ENCODE measurements around the gene NAIF1.
"Not testable (repeated sequence)": the region's sequence is repeated elsewhere in the genome, so short reads cannot be mapped to it uniquely, and the experiment has no call there.

The NAIF1 gene

GRCh38 chr9:128023671-128024070, 43.4 kb downstream of the NAIF1 start:
- DNase-seq: not testable (repeated sequence)

- DNase-seq: no peak
Measured at GRCh38 chr9:128022886-128023285, 44.2 kb downstream of the NAIF1 start.

- DNase-seq: no peak
Measured at GRCh38 chr9:128021098-128021497, 46.0 kb downstream of the NAIF1 start.

- DNase-seq: no peak
Measured at GRCh38 chr9:128020692-128021091, 46.4 kb downstream of the NAIF1 start.

GRCh38 chr9:128015696-128016095, 51.4 kb downstream of the NAIF1 start:
- no peak for DNase-seq
